ENCODE results near the gene RNF220.

RNF220 gene

GRCh38 chr1:44591381-44591780 lies 186.3 kb downstream of the RNF220 start:
- DNase-seq, result no peak

- no peak for DNase-seq
Observed at GRCh38 chr1:44592208-44593145, 187.4 kb downstream of the RNF220 start.

GRCh38 chr1:44594353-44594752 lies 189.3 kb downstream of the RNF220 start:
- DNase-seq, result no peak

- no peak for DNase-seq
Observed at GRCh38 chr1:44594871-44595735, 190.0 kb downstream of the RNF220 start.

- DNase-seq, result no peak
Observed at GRCh38 chr1:44596511-44596910, 191.5 kb downstream of the RNF220 start.

GRCh38 chr1:44598167-44598566 lies 193.1 kb downstream of the RNF220 start:
- DNase-seq, result no peak

GRCh38 chr1:44602634-44603628 lies 197.9 kb downstream of the RNF220 start:
- DNase-seq, result no peak

GRCh38 chr1:44603718-44604117 lies 198.7 kb downstream of the RNF220 start:
- DNase-seq, result no peak

GRCh38 chr1:44604157-44604955 lies 199.3 kb downstream of the RNF220 start:
- no peak for DNase-seq

- no peak for DNase-seq
Observed at GRCh38 chr1:44605914-44606615, 201.0 kb downstream of the RNF220 start.

- no peak for DNase-seq
Observed at GRCh38 chr1:44606701-44607281, 201.7 kb downstream of the RNF220 start.

- DNase-seq, result no peak
Observed at GRCh38 chr1:44608141-44608540, 203.1 kb downstream of the RNF220 start.

GRCh38 chr1:44609412-44609767 lies 204.3 kb downstream of the RNF220 start:
- no peak for DNase-seq

GRCh38 chr1:44609768-44610526 lies 204.9 kb downstream of the RNF220 start:
- no peak for DNase-seq

- no peak for DNase-seq
Observed at GRCh38 chr1:44610527-44611148, 205.6 kb downstream of the RNF220 start.

GRCh38 chr1:44611419-44611818 lies 206.4 kb downstream of the RNF220 start:
- DNase-seq, result no peak

- DNase-seq, result no peak
Observed at GRCh38 chr1:44611866-44612265, 206.8 kb downstream of the RNF220 start.

GRCh38 chr1:44613941-44614340 lies 208.9 kb downstream of the RNF220 start:
- no peak for DNase-seq

GRCh38 chr1:44616284-44616990 lies 211.4 kb downstream of the RNF220 start:
- DNase-seq, result no peak

Measured in cerebellar nuclear complex (tissue), 1 donor.